IMR-90 (cell line): ENCODE measurements around the gene BLNK. TPM values are rescaled to one million over a fixed set of nuclear protein-coding genes. Genes with fewer than 3 reads are reported as not detected.

ENCODE experiments used
- ATAC-seq: fragments of 200-7000 bp; cut with Tn5 transposase; 2 replicates; pipeline ENCODE4 v1.9.1; 2020; ENCODE audit warnings: low read depth, mild to moderate bottlenecking, moderate library complexity
- BruUV-seq: library from RNA; stranded (reverse); fragments of 400-500 nt; replicated peaks from 2 replicates; lab custom pipeline; 2021; lab: Mats Ljungman, UMichigan
- CTCF ChIA-PET: fragments of 300-600 bp; formaldehyde crosslinking; extraction: SDS; loops from one replicate; lab custom pipeline; 2021; ENCODE audit warnings: antibody characterized with exemption; lab: Yijun Ruan, JAX
- POLR2A ChIA-PET: fragments of 300-600 bp; sonication (Branson Sonifier 250); formaldehyde crosslinking; loops from one replicate; lab custom pipeline; 2022; ENCODE audit warnings: antibody characterized with exemption; ENCODE audit not compliant: unreplicated experiment; lab: Charles Lee
- DNase-seq: peaks from one replicate; pipeline ENCODE4 v3.0.0; 2013
- H2AFZ ChIP-seq: replicated peaks from 2 replicates; pipeline ENCODE3; 2013; ENCODE audit warnings: low read length, mild to moderate bottlenecking; ENCODE audit not compliant: poor library complexity
- H2AK5ac ChIP-seq: 2 replicates; pipeline ENCODE4 v1.6.1; 2013; ENCODE audit warnings: low read depth, low read length, inconsistent platforms
- H2AK9ac ChIP-seq: replicated peaks from 2 replicates; pipeline ENCODE3; 2013; ENCODE audit warnings: mild to moderate bottlenecking, low read depth, low read length, moderate library complexity; ENCODE audit not compliant: poor library complexity
- H2BK120ac ChIP-seq: 2 replicates; pipeline ENCODE4 v1.6.1; 2013; ENCODE audit warnings: low read depth, low read length, inconsistent platforms
- H2BK15ac ChIP-seq: 3 replicates; pipeline ENCODE4 v1.6.1; 2013; ENCODE audit warnings: low read depth, low read length, inconsistent platforms
- H2BK20ac ChIP-seq: 2 replicates; pipeline ENCODE4 v1.6.1; 2013; ENCODE audit warnings: low read depth, mild to moderate bottlenecking, inconsistent platforms, low read length, moderate library complexity
- H2BK5ac ChIP-seq: 2 replicates; pipeline ENCODE4 v1.6.1; 2013; ENCODE audit warnings: mild to moderate bottlenecking, low read depth, low read length, inconsistent platforms; ENCODE audit not compliant: poor library complexity, severe bottlenecking
- H3K14ac ChIP-seq: replicated peaks from 2 replicates; pipeline ENCODE4 v1.6.1; 2013; ENCODE audit warnings: low read depth, low read length, inconsistent platforms
- H3K18ac ChIP-seq: 2 replicates; pipeline ENCODE4 v1.6.1; 2013; ENCODE audit warnings: low read depth, low read length, control low read depth
- H3K23ac ChIP-seq: 2 replicates; pipeline ENCODE4 v1.6.1; 2013; ENCODE audit warnings: low read depth, low read length, inconsistent platforms
- H3K27ac ChIP-seq: 2 replicates; pipeline ENCODE4 v1.5.1; 2013; ENCODE audit warnings: mild to moderate bottlenecking, control low read depth, low read length; ENCODE audit not compliant: insufficient read depth
- H3K27me3 ChIP-seq: 2 replicates; pipeline ENCODE4 v1.6.1; 2013; ENCODE audit warnings: low read length; ENCODE audit not compliant: control insufficient read depth, insufficient read depth
- H3K36me3 ChIP-seq: 2 replicates; pipeline ENCODE4 v1.6.1; 2013; ENCODE audit warnings: low read length, mixed read lengths; ENCODE audit not compliant: control insufficient read depth, insufficient read depth
- H3K4ac ChIP-seq: 2 replicates; pipeline ENCODE4 v1.6.1; 2013; ENCODE audit warnings: low read depth, low read length, inconsistent platforms
- H3K4me1 ChIP-seq: 2 replicates; pipeline ENCODE4 v1.6.1; 2013; ENCODE audit warnings: low read length, mixed read lengths; ENCODE audit not compliant: control insufficient read depth, insufficient read depth
- H3K4me2 ChIP-seq: 2 replicates; pipeline ENCODE4 v1.6.1; 2013; ENCODE audit warnings: low read depth, mild to moderate bottlenecking, control low read depth, low read length, moderate library complexity
- H3K4me3 ChIP-seq: 2 replicates; pipeline ENCODE4 v1.5.1; 2013; ENCODE audit warnings: low read depth, mild to moderate bottlenecking, control low read depth, low read length, moderate library complexity; ENCODE audit not compliant: insufficient read depth
- H3K56ac ChIP-seq: 2 replicates; pipeline ENCODE4 v1.6.1; 2013; ENCODE audit warnings: low read length, inconsistent platforms; ENCODE audit not compliant: insufficient read depth; ENCODE audit errors: extremely low read depth
- H3K79me1 ChIP-seq, 2 experiments: 2 replicates each; pipeline ENCODE4 v1.6.1; 2013; ENCODE audit warnings: low read length in 2 of 2, inconsistent platforms in 1 of 2, low read depth in 1 of 2
- H3K9ac ChIP-seq: 2 replicates; pipeline ENCODE4 v1.6.1; 2013; ENCODE audit warnings: low read depth, low read length, control low read depth
- H3K9me1 ChIP-seq: 2 replicates; pipeline ENCODE4 v1.6.1; 2013; ENCODE audit warnings: low read length, inconsistent platforms; ENCODE audit not compliant: insufficient read depth
- H3K9me3 ChIP-seq: 2 replicates; pipeline ENCODE4 v1.6.1; 2013; ENCODE audit warnings: low read length; ENCODE audit not compliant: control insufficient read depth, insufficient read depth
- H4K20me1 ChIP-seq: 2 replicates; pipeline ENCODE4 v1.6.1; 2013; ENCODE audit warnings: low read length, inconsistent platforms; ENCODE audit not compliant: insufficient read depth
- H4K5ac ChIP-seq: 2 replicates; pipeline ENCODE4 v1.6.1; 2013; ENCODE audit warnings: mild to moderate bottlenecking, low read depth, low read length, control low read depth
- H4K8ac ChIP-seq, 2 experiments: 2 replicates each; pipeline ENCODE4 v1.6.1; 2013; ENCODE audit warnings: low read depth in 2 of 2, low read length in 2 of 2, control low read depth in 1 of 2, inconsistent platforms in 1 of 2
- H4K91ac ChIP-seq: 2 replicates; pipeline ENCODE4 v1.6.1; 2013; ENCODE audit warnings: low read depth, low read length, inconsistent platforms; ENCODE audit not compliant: insufficient read depth
- FOS ChIP-seq: fragments of 150-350 bp; IDR thresholded peaks from 2 replicates; pipeline ENCODE4 v1.6.1; 2016; ENCODE audit warnings: low read depth, low read length
- MAZ ChIP-seq: IDR thresholded peaks from 2 replicates; pipeline ENCODE4 v1.6.1; 2012; ENCODE audit warnings: low read depth, mild to moderate bottlenecking, low read length, improper control_type of control experiment, moderate library complexity, borderline replicate concordance
- NFE2L2 ChIP-seq: fragments of 150-350 bp; IDR thresholded peaks from 2 replicates; pipeline ENCODE4 v1.6.1; 2016; ENCODE audit warnings: low read depth, mild to moderate bottlenecking, low read length
- RAD21 ChIP-seq: IDR thresholded peaks from 2 replicates; pipeline ENCODE4 v1.6.1; 2012; ENCODE audit warnings: low read length, improper control_type of control experiment
- WGBS, 2 experiments: methylation state at CpG; one replicate each; pipeline versions ENCODE4 v1.1.5 to v1.1.7; 2013; ENCODE audit warnings: missing lambda C conversion rate in 2 of 2; ENCODE audit not compliant: insufficient read length in 1 of 2; ENCODE audit errors: extremely low coverage in 2 of 2; 5-methylcytosine and 5-hydroxymethylcytosine counted together
- dilution Hi-C: fragments of 300-500 bp; cut with HindIII; formaldehyde crosslinking; loops from one replicate; pipeline ENCODE4 v1.14.3; 2018; ENCODE audit warnings: low sequenced_read_pairs; ENCODE audit not compliant: unreplicated experiment
- in situ Hi-C: fragments of 300-500 bp; cut with MboI; formaldehyde crosslinking; loops from 3 replicates; pipeline ENCODE4 v1.14.3; 2019; ENCODE audit warnings: low sequenced_read_pairs, inconsistent platforms, mixed read lengths
- intact Hi-C: fragments of 100-400 bp; cut with micrococcal nuclease; formaldehyde crosslinking; loops from 2 replicates; pipeline ENCODE4 v1.10.0; 2022
- polyA plus RNA-seq, 3 experiments: library from polyadenylated mRNA; depleted of rRNA; stranded (reverse); fragments of >200 nt; gene quantifications; 2 replicates each; pipeline ENCODE4 v1.2.3, GENCODE V29; 2012; ENCODE audit warnings: low replicate concordance in 1 of 3
- total RNA-seq: library from RNA; depleted of rRNA; stranded (reverse); fragments of >200 nt; gene quantifications from 2 replicates; pipeline ENCODE4 v1.2.3, GENCODE V29; 2012
- TF ChIP-seq, protein P1 (sequence below): conservative IDR thresholded peaks from 2 replicates; pipeline ENCODE4 v1.5.1; 2012; ENCODE audit warnings: mild to moderate bottlenecking, low read depth, low read length, improper control_type of control experiment
- TF ChIP-seq, protein P2 (sequence below): fragments of 150-350 bp; IDR thresholded peaks from 2 replicates; pipeline ENCODE4 v1.6.1; 2016; ENCODE audit warnings: low read depth, mild to moderate bottlenecking, low read length, moderate library complexity, borderline replicate concordance

BLNK gene
- total and polyA plus RNA-seq, 2 of the 4 experiments (the other 2 are of a cell fraction), result not detected

DNA sequence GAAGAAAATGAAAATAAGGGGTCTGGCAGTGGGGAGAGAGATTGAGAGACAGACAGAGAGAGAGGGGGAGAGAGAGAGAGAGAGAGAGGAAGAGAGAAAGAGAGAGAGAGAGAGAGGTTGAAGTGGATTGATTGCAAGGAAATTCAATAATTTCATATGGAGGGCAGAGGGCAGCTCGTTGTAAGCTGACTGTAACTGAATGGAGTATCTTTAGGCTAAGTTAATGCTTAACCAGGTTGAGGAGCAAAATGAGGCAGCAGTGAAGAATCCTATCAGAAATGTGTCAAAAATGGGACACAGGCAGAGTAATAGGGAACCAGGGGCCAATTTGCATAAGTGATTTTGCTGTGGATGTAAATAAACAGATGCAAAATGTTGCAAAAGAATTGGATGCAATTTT, 21.0 kb downstream of the BLNK start:
- no peak for DNase-seq
- dilution Hi-C loops (no loop called here), intact Hi-C loops (no loop called here), in situ Hi-C loops (no loop called here)
- ChIA-PET CTCF (no interaction called here), POLR2A (no interaction called here)
- WGBS, 2 experiments, result 0% methylated on average over 1 of the region's 1 CpG; no CpG with 5 or more reads in 1 of the 2 experiments
- Histone ChIP-seq H3K4me1 (no peaks in the 10 kb centered on the region), H2BK120ac (no peak overlapping the region), H3K27me3 (no peaks in the 10 kb centered on the region), H3K14ac (no peak overlapping the region), H2BK5ac (no peak overlapping the region), H2AFZ (no peak overlapping the region), H3K4me3 (no peak overlapping the region), H2BK20ac (no peak overlapping the region), H3K4me2 (no peak overlapping the region), H2AK9ac (no peak overlapping the region), H3K4ac (no peak overlapping the region), H2AK5ac (no peak overlapping the region), H2BK15ac (no peak overlapping the region), H3K27ac (no peak overlapping the region), H3K9me3 (no peaks in the 10 kb centered on the region), H3K56ac (no peak overlapping the region), H3K23ac (no peak overlapping the region), H3K18ac (no peak overlapping the region), H4K5ac (no peak overlapping the region), H3K36me3 (no peaks in the 10 kb centered on the region), H4K91ac (no peak overlapping the region), H3K79me1 (no peaks in the 10 kb centered on the region), H3K9me1 (no peaks in the 10 kb centered on the region), H4K20me1 (no peaks in the 10 kb centered on the region), H4K8ac (no peak overlapping the region), H3K9ac (no peak overlapping the region)
- TF ChIP-seq MAZ (no peak), FOS (no peak), NFE2L2 (no peak), RAD21 (no peak)
- TF ChIP-seq, protein P1, sequence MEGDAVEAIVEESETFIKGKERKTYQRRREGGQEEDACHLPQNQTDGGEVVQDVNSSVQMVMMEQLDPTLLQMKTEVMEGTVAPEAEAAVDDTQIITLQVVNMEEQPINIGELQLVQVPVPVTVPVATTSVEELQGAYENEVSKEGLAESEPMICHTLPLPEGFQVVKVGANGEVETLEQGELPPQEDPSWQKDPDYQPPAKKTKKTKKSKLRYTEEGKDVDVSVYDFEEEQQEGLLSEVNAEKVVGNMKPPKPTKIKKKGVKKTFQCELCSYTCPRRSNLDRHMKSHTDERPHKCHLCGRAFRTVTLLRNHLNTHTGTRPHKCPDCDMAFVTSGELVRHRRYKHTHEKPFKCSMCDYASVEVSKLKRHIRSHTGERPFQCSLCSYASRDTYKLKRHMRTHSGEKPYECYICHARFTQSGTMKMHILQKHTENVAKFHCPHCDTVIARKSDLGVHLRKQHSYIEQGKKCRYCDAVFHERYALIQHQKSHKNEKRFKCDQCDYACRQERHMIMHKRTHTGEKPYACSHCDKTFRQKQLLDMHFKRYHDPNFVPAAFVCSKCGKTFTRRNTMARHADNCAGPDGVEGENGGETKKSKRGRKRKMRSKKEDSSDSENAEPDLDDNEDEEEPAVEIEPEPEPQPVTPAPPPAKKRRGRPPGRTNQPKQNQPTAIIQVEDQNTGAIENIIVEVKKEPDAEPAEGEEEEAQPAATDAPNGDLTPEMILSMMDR, result no peak
- TF ChIP-seq, protein P2, sequence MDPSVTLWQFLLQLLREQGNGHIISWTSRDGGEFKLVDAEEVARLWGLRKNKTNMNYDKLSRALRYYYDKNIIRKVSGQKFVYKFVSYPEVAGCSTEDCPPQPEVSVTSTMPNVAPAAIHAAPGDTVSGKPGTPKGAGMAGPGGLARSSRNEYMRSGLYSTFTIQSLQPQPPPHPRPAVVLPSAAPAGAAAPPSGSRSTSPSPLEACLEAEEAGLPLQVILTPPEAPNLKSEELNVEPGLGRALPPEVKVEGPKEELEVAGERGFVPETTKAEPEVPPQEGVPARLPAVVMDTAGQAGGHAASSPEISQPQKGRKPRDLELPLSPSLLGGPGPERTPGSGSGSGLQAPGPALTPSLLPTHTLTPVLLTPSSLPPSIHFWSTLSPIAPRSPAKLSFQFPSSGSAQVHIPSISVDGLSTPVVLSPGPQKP, result no peak
- no TSS peak for BruUV-seq
- ATAC-seq, result no peak
